Daoy (cell line): ENCODE results near the gene COPS9. TPM values are rescaled to one million over a fixed set of nuclear protein-coding genes. Genes with fewer than 3 reads are reported as not detected.

Experiments
- DNase-seq: peaks from one replicate; pipeline ENCODE4 v3.0.0-alpha.2; 2015; ENCODE audit warnings: low read depth
- total RNA-seq: library from RNA; depleted of rRNA; stranded (reverse); fragments of >200 nt; shearing (Covaris generic); gene quantifications from 2 replicates; pipeline ENCODE4 v1.2.3, GENCODE V29; 2014

COPS9 gene
- total RNA-seq, 1 experiment from 2014 or later: 169 TPM

- DNase-seq: no peak
Observed at GRCh38 chr2:240166191-240166590, 30.1 kb upstream of the COPS9 start.

GRCh38 chr2:240165661-240166060, 29.6 kb upstream of the COPS9 start:
- no peak for DNase-seq

GRCh38 chr2:240165034-240165433, 28.9 kb upstream of the COPS9 start:
- no peak for DNase-seq

- DNase-seq: no peak
Observed at GRCh38 chr2:240164586-240164985, 28.5 kb upstream of the COPS9 start.

GRCh38 chr2:240163844-240164574, 27.9 kb upstream of the COPS9 start:
- no peak for DNase-seq

GRCh38 chr2:240162939-240163714, 27.0 kb upstream of the COPS9 start:
- no peak for DNase-seq

GRCh38 chr2:240162531-240162930, 26.4 kb upstream of the COPS9 start:
- no peak for DNase-seq

- DNase-seq: no peak
Observed at GRCh38 chr2:240162032-240162431, 25.9 kb upstream of the COPS9 start.

- no peak for DNase-seq
Observed at GRCh38 chr2:240161087-240161750, 25.1 kb upstream of the COPS9 start.

GRCh38 chr2:240160291-240161086, 24.4 kb upstream of the COPS9 start:
- no peak for DNase-seq

- DNase-seq: no peak
Observed at GRCh38 chr2:240159251-240159839, 23.2 kb upstream of the COPS9 start.

GRCh38 chr2:240157147-240157470, 21.0 kb upstream of the COPS9 start:
- DNase-seq: no peak

- DNase-seq: no peak
Observed at GRCh38 chr2:240156435-240157146, 20.5 kb upstream of the COPS9 start.

- no peak for DNase-seq
Observed at GRCh38 chr2:240155745-240156390, 19.8 kb upstream of the COPS9 start.

GRCh38 chr2:240155048-240155744, 19.1 kb upstream of the COPS9 start:
- no peak for DNase-seq

- no peak for DNase-seq
Observed at GRCh38 chr2:240154606-240155005, 18.5 kb upstream of the COPS9 start.

- no peak for DNase-seq
Observed at GRCh38 chr2:240153418-240153817, 17.3 kb upstream of the COPS9 start.

- DNase-seq: no peak
Observed at GRCh38 chr2:240151477-240152031, 15.4 kb upstream of the COPS9 start.
